GM12873 (cell line): ENCODE data around the gene CTSH.

ENCODE experiments used
- CTCF ChIP-seq: IDR thresholded peaks from 2 replicates; pipeline ENCODE4 v1.5.1; 2012; ENCODE audit warnings: low read depth, mild to moderate bottlenecking, moderate library complexity, low read length, control low read depth; ENCODE audit not compliant: insufficient read depth; ENCODE audit errors: missing control alignments

The CTSH gene

GRCh38 chr15:78959360-78959759 lies 14.5 kb upstream of the CTSH start:
- no peak for TF ChIP-seq CTCF

DNA sequence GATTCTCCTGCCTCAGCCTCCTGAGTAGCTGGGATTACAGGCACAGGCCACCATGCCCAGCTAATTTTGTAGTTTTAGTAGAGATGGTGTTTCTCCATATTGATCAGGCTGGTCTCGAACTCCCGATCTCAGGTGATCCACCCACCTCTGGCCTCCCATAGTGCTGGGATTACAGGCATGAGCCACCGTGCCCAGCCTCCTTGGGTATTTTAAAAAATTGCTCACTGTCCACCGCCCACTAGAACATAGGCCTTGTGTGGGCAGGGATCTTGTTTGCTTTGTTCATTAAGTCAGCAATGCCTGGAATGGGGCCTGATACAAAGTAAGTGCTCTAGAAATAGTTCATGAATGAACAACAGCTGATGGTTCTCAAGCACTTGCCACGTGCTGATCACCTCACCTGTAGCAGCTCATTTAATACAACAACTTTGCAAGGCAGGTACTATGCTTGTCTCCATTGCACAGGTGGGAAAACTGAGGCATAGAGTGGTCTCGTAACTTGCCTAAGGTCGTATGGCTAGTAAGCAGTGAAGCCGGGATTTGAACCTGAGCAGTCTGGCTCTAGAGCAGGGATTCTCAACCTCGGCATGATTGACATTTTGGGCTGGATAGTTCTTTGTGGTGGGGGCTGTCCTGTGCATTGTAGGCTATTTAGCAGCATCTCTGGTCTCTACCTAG lies 12.7 kb upstream of the CTSH start:
- no peak for TF ChIP-seq CTCF

- no peak for TF ChIP-seq CTCF
Observed at GRCh38 chr15:78956937-78957336, 12.1 kb upstream of the CTSH start.

DNA sequence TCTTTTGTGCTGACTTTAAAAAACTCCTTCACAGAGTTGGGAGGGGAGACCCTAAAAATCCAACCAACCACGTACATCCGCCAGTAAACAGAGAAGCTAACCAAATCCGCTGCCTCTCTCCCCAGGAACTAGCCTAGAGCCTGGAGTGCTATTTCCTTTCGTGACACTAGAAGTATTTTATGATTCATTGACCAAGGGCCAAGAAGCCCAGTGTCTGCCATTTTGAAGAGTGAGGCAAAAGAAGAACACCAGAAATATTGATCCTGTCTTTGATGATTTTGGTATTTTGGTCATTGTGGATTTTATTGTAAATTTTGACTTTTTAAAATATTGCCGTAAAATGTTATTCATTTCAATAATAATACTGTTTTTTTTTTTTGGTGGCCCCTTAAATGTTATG lies 10.5 kb upstream of the CTSH start:
- no peak for TF ChIP-seq CTCF

DNA sequence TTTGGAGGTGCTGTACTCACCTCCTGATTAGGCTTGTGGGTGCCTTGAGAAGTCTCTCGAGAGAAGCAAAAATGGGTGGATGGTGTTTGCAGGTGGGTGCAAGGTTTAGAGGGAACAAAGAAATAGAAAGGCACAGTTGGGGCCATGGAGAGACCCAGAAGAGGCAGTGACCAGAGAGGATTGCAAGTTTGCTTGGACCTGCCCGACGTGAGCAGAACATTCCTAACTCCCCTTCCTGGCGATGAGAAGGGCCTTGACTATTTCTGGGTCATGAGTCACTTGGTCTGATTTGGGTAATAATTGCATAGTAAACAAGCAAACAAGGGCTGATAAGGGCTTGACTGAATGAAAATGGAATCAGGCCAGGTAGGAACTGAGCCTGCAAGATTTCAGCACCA lies 7.0 kb upstream of the CTSH start:
- TF ChIP-seq CTCF, result no peak

GRCh38 chr15:78950902-78951840 lies 6.3 kb upstream of the CTSH start:
- no peak for TF ChIP-seq CTCF

GRCh38 chr15:78950343-78950742 lies 5.5 kb upstream of the CTSH start:
- TF ChIP-seq CTCF, result no peak
